Vagina (tissue), 2 donors: ENCODE data around the gene AKNAD1. TPM values are rescaled to one million over a fixed set of nuclear protein-coding genes. Genes with fewer than 3 reads are reported as not detected.

Experiments
- DNase-seq, 2 donors: peaks; one replicate each; pipeline ENCODE4 v3.0.0-alpha.2; 2017; ENCODE audit errors: extremely low spot score in 2 of 2
- H3K27ac ChIP-seq: fragments of 200-600 bp; sonication (generic); one replicate; pipeline ENCODE4 v1.5.1; 2019
- H3K27me3 ChIP-seq: fragments of 200-600 bp; sonication (generic); one replicate; pipeline ENCODE4 v1.5.1; 2019
- H3K36me3 ChIP-seq, 2 donors: fragments of 200-600 bp; sonication (generic); one replicate each; pipeline ENCODE4 v1.5.1; 2017 to 2019
- H3K4me1 ChIP-seq: fragments of 200-600 bp; sonication (generic); one replicate; pipeline ENCODE4 v1.5.1; 2019
- H3K4me3 ChIP-seq, 2 donors: fragments of 200-600 bp; sonication (generic); 1 replicate in 1 of 2; 2 replicates in 1 of 2; pipeline ENCODE4 v1.5.1; 2016 to 2019
- H3K9me3 ChIP-seq: fragments of 200-600 bp; sonication (generic); one replicate; pipeline ENCODE4 v1.5.1; 2019
- POLR2A ChIP-seq, 2 donors: fragments of 450-650 bp; IDR thresholded peaks; one replicate each; pipeline ENCODE4 v1.6.1; 2017; ENCODE audit warnings: antibody characterized with exemption in 2 of 2, mild to moderate bottlenecking in 2 of 2, moderate library complexity in 2 of 2
- POLR2AphosphoS5 ChIP-seq, 2 donors: sonication (generic); formaldehyde crosslinking; IDR thresholded peaks; one replicate each; pipeline ENCODE4 v1.9.0; 2017; ENCODE audit warnings: antibody characterized with exemption in 2 of 2, mild to moderate bottlenecking in 2 of 2, low read depth in 1 of 2; ENCODE audit not compliant: insufficient read depth in 1 of 2
- intact Hi-C: fragments of 100-400 bp; cut with DNase I; formaldehyde crosslinking; loops from one replicate; pipeline ENCODE4 v1.15.1; 2023
- total RNA-seq: library from RNA; depleted of rRNA; stranded (reverse); fragments of >200 nt; gene quantifications from one replicate; pipeline ENCODE4 v1.2.3, GENCODE V29; 2016
- TF ChIP-seq, protein P1 (sequence below), 3 experiments: fragments of 450-650 bp in 2 of 3; fragments of 200-600 bp in 1 of 3; sonication (generic) in 1 of 3; IDR thresholded peaks; one replicate each; pipeline ENCODE4 v1.5.1; 2017 to 2019; ENCODE audit warnings: antibody characterized with exemption in 3 of 3, mild to moderate bottlenecking in 2 of 3, moderate library complexity in 2 of 3

Gene AKNAD1
- total RNA-seq, 1 donor from 2014 or later: 3.9 TPM

DNA sequence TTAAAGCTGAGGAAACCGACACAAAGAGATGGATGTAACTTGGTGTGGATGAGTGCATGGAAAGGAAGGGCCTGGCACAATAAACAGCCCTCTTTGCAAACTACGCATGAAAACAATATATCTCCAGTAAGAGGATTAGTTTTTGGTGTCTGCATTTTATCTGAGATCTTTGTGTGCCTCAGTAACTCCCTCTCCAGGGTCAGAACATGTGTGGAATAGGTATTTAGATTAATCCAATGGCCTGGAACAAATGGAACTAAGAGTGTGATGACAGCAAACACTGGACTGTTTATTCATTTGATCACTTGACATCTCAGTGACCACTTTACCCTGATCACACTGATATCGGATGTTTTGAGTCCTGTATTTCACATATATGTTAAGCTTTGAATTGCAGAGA lies 45.3 kb downstream of the AKNAD1 start:
- Histone ChIP-seq H3K27me3 (no peaks in the 10 kb centered on the region), H3K27ac (no peak overlapping the region), H3K9me3 (no peaks in the 10 kb centered on the region), H3K36me3 (peaks cover 0 to 32% of the 10 kb centered on the region in 2 donors), H3K4me3 (no peak overlapping the region), H3K4me1 (peaks cover 30% of the 10 kb centered on the region)
- intact Hi-C loops: no loop called here
- TF ChIP-seq POLR2AphosphoS5 (IDR thresholded peaks at IDR 0.05; ENCODE audit: insufficient read depth in 1 of 2, low read depth in 1 of 2) (no peak), POLR2A (IDR thresholded peaks at IDR 0.05) (no peak)
- TF ChIP-seq, protein P1, sequence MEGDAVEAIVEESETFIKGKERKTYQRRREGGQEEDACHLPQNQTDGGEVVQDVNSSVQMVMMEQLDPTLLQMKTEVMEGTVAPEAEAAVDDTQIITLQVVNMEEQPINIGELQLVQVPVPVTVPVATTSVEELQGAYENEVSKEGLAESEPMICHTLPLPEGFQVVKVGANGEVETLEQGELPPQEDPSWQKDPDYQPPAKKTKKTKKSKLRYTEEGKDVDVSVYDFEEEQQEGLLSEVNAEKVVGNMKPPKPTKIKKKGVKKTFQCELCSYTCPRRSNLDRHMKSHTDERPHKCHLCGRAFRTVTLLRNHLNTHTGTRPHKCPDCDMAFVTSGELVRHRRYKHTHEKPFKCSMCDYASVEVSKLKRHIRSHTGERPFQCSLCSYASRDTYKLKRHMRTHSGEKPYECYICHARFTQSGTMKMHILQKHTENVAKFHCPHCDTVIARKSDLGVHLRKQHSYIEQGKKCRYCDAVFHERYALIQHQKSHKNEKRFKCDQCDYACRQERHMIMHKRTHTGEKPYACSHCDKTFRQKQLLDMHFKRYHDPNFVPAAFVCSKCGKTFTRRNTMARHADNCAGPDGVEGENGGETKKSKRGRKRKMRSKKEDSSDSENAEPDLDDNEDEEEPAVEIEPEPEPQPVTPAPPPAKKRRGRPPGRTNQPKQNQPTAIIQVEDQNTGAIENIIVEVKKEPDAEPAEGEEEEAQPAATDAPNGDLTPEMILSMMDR (IDR thresholded peaks at IDR 0.05): no peak
- no peak for DNase-seq

DNA sequence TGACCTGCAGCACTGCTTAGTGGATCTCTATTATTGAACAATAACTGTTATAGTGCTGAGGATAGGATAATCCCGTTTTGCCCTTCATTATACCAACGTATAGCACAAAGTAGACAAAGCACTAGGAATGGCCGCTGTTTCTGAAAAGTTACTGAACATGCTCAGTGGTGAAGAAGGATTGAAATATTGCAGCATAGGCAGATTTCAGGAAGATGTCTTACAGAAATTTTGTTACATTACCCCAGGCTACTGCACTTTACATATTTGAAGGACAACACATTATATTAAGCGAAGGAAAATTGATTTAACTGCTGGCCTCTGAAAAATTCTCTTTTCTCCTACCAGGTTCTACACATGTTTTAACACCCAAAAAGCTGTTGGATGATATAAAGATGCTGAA lies 48.5 kb downstream of the AKNAD1 start:
- DNase-seq: no peak
- Histone ChIP-seq H3K9me3 (no peaks in the 10 kb centered on the region), H3K27me3 (no peaks in the 10 kb centered on the region), H3K4me3 (no peak overlapping the region), H3K27ac (no peak overlapping the region), H3K36me3 (peaks cover 0 to 50% of the 10 kb centered on the region in 2 donors), H3K4me1 (peaks cover 4% of the 10 kb centered on the region)
- intact Hi-C loops: no loop called here
- no peak for TF ChIP-seq POLR2A (IDR thresholded peaks at IDR 0.05)
- no peak for TF ChIP-seq POLR2AphosphoS5 (IDR thresholded peaks at IDR 0.05; ENCODE audit: insufficient read depth in 1 of 2, low read depth in 1 of 2)
- TF ChIP-seq, protein P1 (IDR thresholded peaks at IDR 0.05): no peak

DNA sequence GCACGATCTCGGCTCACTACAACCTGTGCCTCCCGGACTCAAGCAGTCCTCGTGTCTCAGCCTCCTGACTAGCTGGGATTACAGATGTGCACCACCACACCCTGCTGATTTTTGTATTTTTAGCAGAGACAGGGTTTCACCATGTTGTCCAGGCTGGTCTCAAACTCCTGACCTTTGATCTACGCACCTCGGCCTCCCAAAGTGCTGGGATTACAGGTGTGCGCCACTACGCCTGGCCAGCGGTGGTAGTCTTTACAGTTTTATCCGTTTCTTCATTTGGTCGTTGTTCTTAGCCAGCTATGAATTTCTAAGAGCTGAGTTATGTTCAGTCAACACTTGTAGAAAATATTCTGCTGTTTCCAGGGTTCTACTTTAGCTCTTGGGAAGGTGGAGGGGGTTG lies 53.3 kb downstream of the AKNAD1 start:
- Histone ChIP-seq H3K4me3 (no peak overlapping the region), H3K9me3 (no peaks in the 10 kb centered on the region), H3K4me1 (no peaks in the 10 kb centered on the region), H3K36me3 (peaks cover 0 to 71% of the 10 kb centered on the region in 2 donors), H3K27ac (no peak overlapping the region), H3K27me3 (no peaks in the 10 kb centered on the region)
- TF ChIP-seq, protein P1 (IDR thresholded peaks at IDR 0.05): no peak
- no peak for TF ChIP-seq POLR2AphosphoS5 (IDR thresholded peaks at IDR 0.05; ENCODE audit: insufficient read depth in 1 of 2, low read depth in 1 of 2)
- intact Hi-C loops: no loop called here
- DNase-seq: no peak

DNA sequence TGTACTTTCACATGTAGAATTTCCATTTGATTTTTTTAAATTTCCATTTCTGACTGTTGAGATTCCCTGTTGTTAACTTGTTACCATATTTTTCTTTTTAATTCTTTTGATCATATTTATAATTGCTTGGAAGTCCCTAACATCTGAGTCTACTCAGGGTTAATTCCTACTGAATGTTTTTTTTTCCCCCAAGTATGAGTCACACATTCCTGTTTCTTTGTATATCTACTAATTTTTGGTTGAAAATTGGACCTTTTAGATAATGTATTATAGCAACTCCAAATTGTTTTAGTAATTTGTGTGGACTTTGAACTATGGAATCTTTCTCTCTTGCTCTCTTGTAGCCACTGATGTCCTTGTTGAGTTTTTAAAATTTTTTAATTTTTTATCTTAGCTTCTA lies 55.8 kb downstream of the AKNAD1 start:
- Histone ChIP-seq H3K36me3 (peaks cover 0 to 65% of the 10 kb centered on the region in 2 donors), H3K4me3 (no peak overlapping the region), H3K27me3 (no peaks in the 10 kb centered on the region), H3K9me3 (no peaks in the 10 kb centered on the region), H3K4me1 (no peaks in the 10 kb centered on the region), H3K27ac (no peak overlapping the region)
- no peak for DNase-seq
- TF ChIP-seq POLR2AphosphoS5 (IDR thresholded peaks at IDR 0.05; ENCODE audit: insufficient read depth in 1 of 2, low read depth in 1 of 2): no peak
- TF ChIP-seq POLR2A (IDR thresholded peaks at IDR 0.05): no peak
- TF ChIP-seq, protein P1 (IDR thresholded peaks at IDR 0.05): no peak
- intact Hi-C loops: no loop called here

DNA sequence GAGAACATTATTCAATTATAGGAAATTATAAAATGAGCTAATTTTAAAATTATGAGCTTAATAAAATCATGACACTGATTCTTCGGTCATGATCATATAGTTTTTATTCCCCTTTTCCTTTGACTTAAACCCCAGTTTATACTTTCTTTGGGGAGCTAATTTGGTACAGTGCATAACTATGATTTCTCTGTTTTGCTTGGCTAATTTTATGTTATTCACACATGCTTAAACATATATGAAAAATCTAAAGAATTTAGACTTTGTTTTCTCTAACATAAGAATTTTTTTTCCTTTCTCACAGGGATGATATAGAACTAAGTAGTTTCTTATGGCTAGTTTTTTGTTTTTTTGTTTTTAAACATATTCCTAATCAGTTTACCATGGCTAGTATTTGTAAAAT lies 57.9 kb downstream of the AKNAD1 start:
- TF ChIP-seq, protein P1 (IDR thresholded peaks at IDR 0.05): no peak
- no peaks in the 10 kb centered on the region for H3K27me3 ChIP-seq
- no peaks in the 10 kb centered on the region for H3K4me1 ChIP-seq
- no peak overlapping the region for H3K4me3 ChIP-seq
- H3K36me3 ChIP-seq: peaks cover 0 to 71% of the 10 kb centered on the region in 2 donors
- no peak for DNase-seq
- H3K9me3 ChIP-seq: no peaks in the 10 kb centered on the region
- intact Hi-C loops: no loop called here
- no peak overlapping the region for H3K27ac ChIP-seq
